GM23338 (cell line): ENCODE data around the gene PDE10A. TPM values are rescaled to one million over a fixed set of nuclear protein-coding genes. Genes with fewer than 3 reads are reported as not detected.

Experiments
- ATAC-seq: fragments of 200-7000 bp; cut with Tn5 transposase; 3 replicates; pipeline ENCODE4 v1.9.1; 2020
- DNase-seq: peaks from one replicate; pipeline ENCODE4 v3.0.0-alpha.2; 2015; ENCODE audit warnings: low spot score
- H2AFZ ChIP-seq: fragments of 200-600 bp; sonication (generic); 2 replicates; pipeline ENCODE4 v1.8.0; 2016; ENCODE audit warnings: antibody characterized with exemption, mild to moderate bottlenecking, moderate library complexity
- H3F3A ChIP-seq: fragments of 200-600 bp; sonication (generic); replicated peaks from 2 replicates; pipeline ENCODE4 v1.8.0; 2017; ENCODE audit warnings: antibody characterized with exemption, mixed run types, low read depth
- H3K27ac ChIP-seq: fragments of 200-600 bp; sonication (generic); 2 replicates; pipeline ENCODE4 v1.6.1; 2016; ENCODE audit warnings: low read depth
- H3K27me3 ChIP-seq: fragments of 200-600 bp; sonication (generic); 2 replicates; pipeline ENCODE4 v1.8.0; 2016; ENCODE audit warnings: mild to moderate bottlenecking, mixed run types, moderate library complexity; ENCODE audit not compliant: insufficient read depth
- H3K36me3 ChIP-seq: fragments of 200-600 bp; sonication (generic); 2 replicates; pipeline ENCODE4 v1.8.0; 2016; ENCODE audit warnings: mild to moderate bottlenecking; ENCODE audit not compliant: insufficient read depth
- H3K4me1 ChIP-seq: fragments of 200-600 bp; sonication (generic); 2 replicates; pipeline ENCODE4 v1.8.0; 2016; ENCODE audit warnings: mild to moderate bottlenecking, moderate library complexity; ENCODE audit not compliant: insufficient read depth
- H3K4me2 ChIP-seq: fragments of 200-600 bp; sonication (generic); 2 replicates; pipeline ENCODE4 v1.7.1; 2017; ENCODE audit warnings: mixed run types
- H3K4me3 ChIP-seq: fragments of 200-600 bp; sonication (generic); 2 replicates; pipeline ENCODE4 v1.6.1; 2016; ENCODE audit warnings: mixed run types
- H3K79me2 ChIP-seq: fragments of 200-600 bp; sonication (generic); replicated peaks from 2 replicates; pipeline ENCODE4 v1.8.0; 2017; ENCODE audit warnings: mild to moderate bottlenecking; ENCODE audit not compliant: insufficient read depth
- H3K9me2 ChIP-seq: fragments of 200-600 bp; sonication (generic); 2 replicates; pipeline ENCODE4 v1.8.0; 2017; ENCODE audit not compliant: insufficient read depth
- H4K20me1 ChIP-seq: fragments of 200-600 bp; sonication (generic); replicated peaks from 2 replicates; pipeline ENCODE4 v1.8.0; 2017; ENCODE audit warnings: mild to moderate bottlenecking; ENCODE audit not compliant: insufficient read depth
- H3K27ac Mint-ChIP-seq: 2 replicates; pipeline ENCODE4 v1.8.0; 2020; ENCODE audit warnings: inconsistent platforms, mild to moderate bottlenecking, moderate library complexity, mixed read lengths
- H3K27me3 Mint-ChIP-seq: 3 replicates; pipeline ENCODE4 v1.8.0; 2022; ENCODE audit warnings: low read depth, mild to moderate bottlenecking, moderate library complexity, mixed read lengths, inconsistent platforms; ENCODE audit not compliant: insufficient read depth, poor library complexity
- H3K36me3 Mint-ChIP-seq: 3 replicates; pipeline ENCODE4 v1.8.0; 2021; ENCODE audit warnings: low read depth, mild to moderate bottlenecking, inconsistent platforms, moderate library complexity, mixed read lengths
- H3K4me1 Mint-ChIP-seq: 3 replicates; pipeline ENCODE4 v1.8.0; 2020; ENCODE audit warnings: mild to moderate bottlenecking, inconsistent platforms, mixed read lengths
- H3K4me3 Mint-ChIP-seq: 3 replicates; pipeline ENCODE4 v1.8.0; 2021; ENCODE audit warnings: moderate library complexity, mild to moderate bottlenecking, inconsistent platforms, mixed read lengths
- H3K9me3 Mint-ChIP-seq: 3 replicates; pipeline ENCODE4 v1.8.0; 2020; ENCODE audit warnings: moderate library complexity, mild to moderate bottlenecking, inconsistent platforms, mixed read lengths
- CREB1 ChIP-seq: fragments of 250-450 bp; sonication (Bioruptor Pico); IDR thresholded peaks from 2 replicates; pipeline ENCODE4 v1.5.0; 2020; ENCODE audit warnings: low read depth, mild to moderate bottlenecking, moderate library complexity
- CTCF ChIP-seq, 2 experiments: fragments of 200-600 bp in 1 of 2; sonication (generic) in 1 of 2; conservative IDR thresholded peaks; 2 replicates each; pipeline versions ENCODE4 v1.5.1 to v1.6.1; 2016 to 2017; ENCODE audit warnings: antibody characterized with exemption in 2 of 2, low read depth in 2 of 2, mild to moderate bottlenecking in 2 of 2, moderate library complexity in 1 of 2
- ETS1 ChIP-seq: IDR thresholded peaks from 2 replicates; pipeline ENCODE4 v1.6.1; 2016; ENCODE audit warnings: antibody characterized with exemption
- EZH2 ChIP-seq: fragments of 200-600 bp; sonication (generic); IDR thresholded peaks from one replicate; pipeline ENCODE4 v1.8.0; 2017; ENCODE audit warnings: antibody characterized with exemption, mild to moderate bottlenecking, low read depth; ENCODE audit not compliant: unreplicated experiment
- EZH2phosphoT487 ChIP-seq: fragments of 200-600 bp; sonication (generic); IDR thresholded peaks from one replicate; pipeline ENCODE4 v1.8.1; 2018; ENCODE audit warnings: antibody characterized with exemption; ENCODE audit not compliant: unreplicated experiment
- JUNB ChIP-seq: IDR thresholded peaks from one replicate; pipeline ENCODE4 v1.6.1; 2016; ENCODE audit warnings: antibody characterized with exemption; ENCODE audit not compliant: unreplicated experiment
- NANOG ChIP-seq: IDR thresholded peaks from 2 replicates; pipeline ENCODE4 v1.6.1; 2016; ENCODE audit warnings: antibody characterized with exemption, borderline replicate concordance
- POLR2AphosphoS5 ChIP-seq: IDR thresholded peaks from 2 replicates; pipeline ENCODE4 v1.6.1; 2016; ENCODE audit warnings: antibody characterized with exemption, low read depth
- STAT1 ChIP-seq: IDR thresholded peaks from one replicate; pipeline ENCODE4 v1.6.1; 2016; ENCODE audit warnings: antibody characterized with exemption; ENCODE audit not compliant: unreplicated experiment
- ZNF114 ChIP-seq: fragments of 250-450 bp; sonication (Bioruptor Pico); IDR thresholded peaks from 2 replicates; pipeline ENCODE4 v1.5.0; 2020; ENCODE audit warnings: mild to moderate bottlenecking, moderate library complexity
- ZNF331 ChIP-seq: fragments of 250-450 bp; sonication (Bioruptor Pico); IDR thresholded peaks from 2 replicates; pipeline ENCODE4 v1.5.0; 2020; ENCODE audit warnings: low read depth, mild to moderate bottlenecking, moderate library complexity
- polyA plus RNA-seq: library from polyadenylated mRNA; unstranded; fragments of >200 nt; fragmentation: Nextera tagmentation; extraction: Ambion mirVana; gene quantifications from 2 replicates; pipeline ENCODE4 v1.2.1, GENCODE V29; 2016
- total RNA-seq: library from RNA; depleted of rRNA; stranded (reverse); fragments of >200 nt; shearing (Covaris generic); gene quantifications from 2 replicates; pipeline ENCODE4 v1.2.3, GENCODE V29; 2014
- TF ChIP-seq, protein P1 (sequence below): fragments of 250-450 bp; sonication (Bioruptor Pico); IDR thresholded peaks from 2 replicates; pipeline ENCODE4 v1.5.0; 2020; ENCODE audit warnings: mild to moderate bottlenecking, moderate library complexity
- TF ChIP-seq, protein P2 (sequence below): IDR thresholded peaks from one replicate; pipeline ENCODE4 v1.6.1; 2018; ENCODE audit warnings: antibody characterized with exemption; ENCODE audit not compliant: unreplicated experiment

Gene PDE10A
- total and polyA plus RNA-seq, 2 experiments from 2014 or later: 0.50 to 3.9 TPM

- no peaks in the 10 kb centered on the region for H3K9me2 ChIP-seq
- no peak overlapping the region for H3K4me3 Mint-ChIP-seq
- TF ChIP-seq ZNF114 (no peak), CTCF (conservative IDR thresholded peaks at IDR 0.05; ENCODE audit: low read depth in 2 of 2) (no peak), JUNB (no peak), STAT1 (no peak), EZH2 (no peak), POLR2AphosphoS5 (no peak), CREB1 (CRISPR knock-in tag) (no peak), ETS1 (no peak), EZH2phosphoT487 (no peak), ZNF331 (CRISPR knock-in tag) (no peak), NANOG (no peak)
- TF ChIP-seq, protein P1, sequence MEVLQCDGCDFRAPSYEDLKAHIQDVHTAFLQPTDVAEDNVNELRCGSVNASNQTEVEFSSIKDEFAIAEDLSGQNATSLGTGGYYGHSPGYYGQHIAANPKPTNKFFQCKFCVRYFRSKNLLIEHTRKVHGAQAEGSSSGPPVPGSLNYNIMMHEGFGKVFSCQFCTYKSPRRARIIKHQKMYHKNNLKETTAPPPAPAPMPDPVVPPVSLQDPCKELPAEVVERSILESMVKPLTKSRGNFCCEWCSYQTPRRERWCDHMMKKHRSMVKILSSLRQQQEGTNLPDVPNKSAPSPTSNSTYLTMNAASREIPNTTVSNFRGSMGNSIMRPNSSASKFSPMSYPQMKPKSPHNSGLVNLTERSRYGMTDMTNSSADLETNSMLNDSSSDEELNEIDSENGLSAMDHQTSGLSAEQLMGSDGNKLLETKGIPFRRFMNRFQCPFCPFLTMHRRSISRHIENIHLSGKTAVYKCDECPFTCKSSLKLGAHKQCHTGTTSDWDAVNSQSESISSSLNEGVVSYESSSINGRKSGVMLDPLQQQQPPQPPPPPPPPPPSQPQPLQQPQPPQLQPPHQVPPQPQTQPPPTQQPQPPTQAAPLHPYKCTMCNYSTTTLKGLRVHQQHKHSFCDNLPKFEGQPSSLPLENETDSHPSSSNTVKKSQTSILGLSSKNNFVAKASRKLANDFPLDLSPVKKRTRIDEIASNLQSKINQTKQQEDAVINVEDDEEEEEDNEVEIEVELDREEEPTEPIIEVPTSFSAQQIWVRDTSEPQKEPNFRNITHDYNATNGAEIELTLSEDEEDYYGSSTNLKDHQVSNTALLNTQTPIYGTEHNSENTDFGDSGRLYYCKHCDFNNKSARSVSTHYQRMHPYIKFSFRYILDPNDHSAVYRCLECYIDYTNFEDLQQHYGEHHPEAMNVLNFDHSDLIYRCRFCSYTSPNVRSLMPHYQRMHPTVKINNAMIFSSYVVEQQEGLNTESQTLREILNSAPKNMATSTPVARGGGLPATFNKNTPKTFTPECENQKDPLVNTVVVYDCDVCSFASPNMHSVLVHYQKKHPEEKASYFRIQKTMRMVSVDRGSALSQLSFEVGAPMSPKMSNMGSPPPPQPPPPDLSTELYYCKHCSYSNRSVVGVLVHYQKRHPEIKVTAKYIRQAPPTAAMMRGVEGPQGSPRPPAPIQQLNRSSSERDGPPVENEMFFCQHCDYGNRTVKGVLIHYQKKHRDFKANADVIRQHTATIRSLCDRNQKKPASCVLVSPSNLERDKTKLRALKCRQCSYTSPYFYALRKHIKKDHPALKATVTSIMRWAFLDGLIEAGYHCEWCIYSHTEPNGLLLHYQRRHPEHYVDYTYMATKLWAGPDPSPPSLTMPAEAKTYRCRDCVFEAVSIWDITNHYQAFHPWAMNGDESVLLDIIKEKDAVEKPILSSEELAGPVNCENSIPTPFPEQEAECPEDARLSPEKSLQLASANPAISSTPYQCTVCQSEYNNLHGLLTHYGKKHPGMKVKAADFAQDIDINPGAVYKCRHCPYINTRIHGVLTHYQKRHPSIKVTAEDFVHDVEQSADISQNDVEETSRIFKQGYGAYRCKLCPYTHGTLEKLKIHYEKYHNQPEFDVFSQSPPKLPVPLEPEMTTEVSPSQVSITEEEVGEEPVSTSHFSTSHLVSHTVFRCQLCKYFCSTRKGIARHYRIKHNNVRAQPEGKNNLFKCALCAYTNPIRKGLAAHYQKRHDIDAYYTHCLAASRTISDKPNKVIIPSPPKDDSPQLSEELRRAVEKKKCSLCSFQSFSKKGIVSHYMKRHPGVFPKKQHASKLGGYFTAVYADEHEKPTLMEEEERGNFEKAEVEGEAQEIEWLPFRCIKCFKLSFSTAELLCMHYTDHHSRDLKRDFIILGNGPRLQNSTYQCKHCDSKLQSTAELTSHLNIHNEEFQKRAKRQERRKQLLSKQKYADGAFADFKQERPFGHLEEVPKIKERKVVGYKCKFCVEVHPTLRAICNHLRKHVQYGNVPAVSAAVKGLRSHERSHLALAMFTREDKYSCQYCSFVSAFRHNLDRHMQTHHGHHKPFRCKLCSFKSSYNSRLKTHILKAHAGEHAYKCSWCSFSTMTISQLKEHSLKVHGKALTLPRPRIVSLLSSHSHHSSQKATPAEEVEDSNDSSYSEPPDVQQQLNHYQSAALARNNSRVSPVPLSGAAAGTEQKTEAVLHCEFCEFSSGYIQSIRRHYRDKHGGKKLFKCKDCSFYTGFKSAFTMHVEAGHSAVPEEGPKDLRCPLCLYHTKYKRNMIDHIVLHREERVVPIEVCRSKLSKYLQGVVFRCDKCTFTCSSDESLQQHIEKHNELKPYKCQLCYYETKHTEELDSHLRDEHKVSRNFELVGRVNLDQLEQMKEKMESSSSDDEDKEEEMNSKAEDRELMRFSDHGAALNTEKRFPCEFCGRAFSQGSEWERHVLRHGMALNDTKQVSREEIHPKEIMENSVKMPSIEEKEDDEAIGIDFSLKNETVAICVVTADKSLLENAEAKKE (CRISPR knock-in tag): no peak
- TF ChIP-seq, protein P2, sequence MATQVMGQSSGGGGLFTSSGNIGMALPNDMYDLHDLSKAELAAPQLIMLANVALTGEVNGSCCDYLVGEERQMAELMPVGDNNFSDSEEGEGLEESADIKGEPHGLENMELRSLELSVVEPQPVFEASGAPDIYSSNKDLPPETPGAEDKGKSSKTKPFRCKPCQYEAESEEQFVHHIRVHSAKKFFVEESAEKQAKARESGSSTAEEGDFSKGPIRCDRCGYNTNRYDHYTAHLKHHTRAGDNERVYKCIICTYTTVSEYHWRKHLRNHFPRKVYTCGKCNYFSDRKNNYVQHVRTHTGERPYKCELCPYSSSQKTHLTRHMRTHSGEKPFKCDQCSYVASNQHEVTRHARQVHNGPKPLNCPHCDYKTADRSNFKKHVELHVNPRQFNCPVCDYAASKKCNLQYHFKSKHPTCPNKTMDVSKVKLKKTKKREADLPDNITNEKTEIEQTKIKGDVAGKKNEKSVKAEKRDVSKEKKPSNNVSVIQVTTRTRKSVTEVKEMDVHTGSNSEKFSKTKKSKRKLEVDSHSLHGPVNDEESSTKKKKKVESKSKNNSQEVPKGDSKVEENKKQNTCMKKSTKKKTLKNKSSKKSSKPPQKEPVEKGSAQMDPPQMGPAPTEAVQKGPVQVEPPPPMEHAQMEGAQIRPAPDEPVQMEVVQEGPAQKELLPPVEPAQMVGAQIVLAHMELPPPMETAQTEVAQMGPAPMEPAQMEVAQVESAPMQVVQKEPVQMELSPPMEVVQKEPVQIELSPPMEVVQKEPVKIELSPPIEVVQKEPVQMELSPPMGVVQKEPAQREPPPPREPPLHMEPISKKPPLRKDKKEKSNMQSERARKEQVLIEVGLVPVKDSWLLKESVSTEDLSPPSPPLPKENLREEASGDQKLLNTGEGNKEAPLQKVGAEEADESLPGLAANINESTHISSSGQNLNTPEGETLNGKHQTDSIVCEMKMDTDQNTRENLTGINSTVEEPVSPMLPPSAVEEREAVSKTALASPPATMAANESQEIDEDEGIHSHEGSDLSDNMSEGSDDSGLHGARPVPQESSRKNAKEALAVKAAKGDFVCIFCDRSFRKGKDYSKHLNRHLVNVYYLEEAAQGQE: no peak
- no peaks in the 10 kb centered on the region for H4K20me1 ChIP-seq
- no peak overlapping the region for H3K4me2 ChIP-seq
- no peaks in the 10 kb centered on the region for H3K79me2 ChIP-seq
- H3K27ac ChIP-seq: no peak overlapping the region
- H2AFZ ChIP-seq: no peak overlapping the region
- H3K4me3 ChIP-seq: no peak overlapping the region
- ATAC-seq (no peak), DNase-seq (no peak)
- H3F3A ChIP-seq: 0 out of 2 replicates have a peak, but pooled peaks cover 7% of the 10 kb centered on the region
- no peaks in the 10 kb centered on the region for H3K27me3 ChIP-seq
- no peak overlapping the region for H3K27ac Mint-ChIP-seq
- peaks cover 10% of the 10 kb centered on the region for H3K27me3 Mint-ChIP-seq
- H3K36me3 ChIP-seq: no peaks in the 10 kb centered on the region
- no peaks in the 10 kb centered on the region for H3K9me3 Mint-ChIP-seq
- peaks cover 31% of the 10 kb centered on the region for H3K4me1 Mint-ChIP-seq
- H3K4me1 ChIP-seq: peaks cover 23% of the 10 kb centered on the region
- H3K36me3 Mint-ChIP-seq: no peaks in the 10 kb centered on the region
These were observed 22.2 kb downstream of the PDE10A start for GRCh38 chr6:165640806-165641205.
